Endodermal cell (in vitro differentiated cells): ENCODE data around the gene CHSY1. TPM values are rescaled to one million over a fixed set of nuclear protein-coding genes. Genes with fewer than 3 reads are reported as not detected.
A peak's percentile ranks its signal among the peaks of the same experiment; 100 is the strongest.

Experiments used
- DNase-seq: peaks from one replicate; pipeline ENCODE4 v3.0.0-alpha.2; 2017
- H3K27ac ChIP-seq: 2 replicates; pipeline ENCODE4 v1.5.1; 2013; ENCODE audit warnings: mild to moderate bottlenecking, low read depth, low read length, moderate library complexity
- H3K27me3 ChIP-seq: 2 replicates; pipeline ENCODE4 v1.6.1; 2013; ENCODE audit warnings: mild to moderate bottlenecking, low read length, moderate library complexity; ENCODE audit not compliant: insufficient read depth, control insufficient read depth, poor library complexity, severe bottlenecking
- H3K36me3 ChIP-seq: 2 replicates; pipeline ENCODE4 v1.7.0; 2013; ENCODE audit warnings: mild to moderate bottlenecking, low read length, moderate library complexity; ENCODE audit not compliant: control insufficient read depth, insufficient read depth
- H3K4me1 ChIP-seq: one replicate; pipeline ENCODE4 v1.7.0; 2013; ENCODE audit warnings: low read length; ENCODE audit not compliant: control insufficient read depth, insufficient read depth
- H3K4me3 ChIP-seq: 2 replicates; pipeline ENCODE4 v1.5.1; 2013; ENCODE audit warnings: mild to moderate bottlenecking, low read length, moderate library complexity
- H3K9ac ChIP-seq: 2 replicates; pipeline ENCODE4 v1.6.1; 2013; ENCODE audit warnings: mild to moderate bottlenecking, low read length, moderate library complexity; ENCODE audit not compliant: poor library complexity, severe bottlenecking; ENCODE audit errors: extremely low read depth
- H3K9me3 ChIP-seq: 2 replicates; pipeline ENCODE4 v1.6.1; 2013; ENCODE audit warnings: mild to moderate bottlenecking, low read length, moderate library complexity; ENCODE audit not compliant: control insufficient read depth
- H3K27ac Mint-ChIP-seq: 2 replicates; pipeline ENCODE4 v1.8.0; 2020; ENCODE audit warnings: mixed read lengths
- H3K27me3 Mint-ChIP-seq: 2 replicates; pipeline ENCODE4 v1.8.0; 2021; ENCODE audit warnings: mild to moderate bottlenecking, mixed read lengths; ENCODE audit not compliant: insufficient read depth
- H3K36me3 Mint-ChIP-seq: 2 replicates; pipeline ENCODE4 v1.8.0; 2020; ENCODE audit warnings: low read depth, mixed read lengths
- H3K4me1 Mint-ChIP-seq: 2 replicates; pipeline ENCODE4 v1.8.0; 2020; ENCODE audit warnings: mixed read lengths
- H3K4me3 Mint-ChIP-seq: 2 replicates; pipeline ENCODE4 v1.8.0; 2020; ENCODE audit warnings: mild to moderate bottlenecking, moderate library complexity, mixed read lengths
- H3K9me3 Mint-ChIP-seq: 2 replicates; pipeline ENCODE4 v1.8.0; 2020; ENCODE audit warnings: mild to moderate bottlenecking, mixed read lengths
- WGBS, 2 experiments: methylation state at CpG; one replicate each; pipeline versions ENCODE4 v1.1.5 to v1.1.7; 2013; ENCODE audit warnings: missing lambda C conversion rate in 2 of 2, mixed read lengths in 1 of 2; ENCODE audit not compliant: insufficient coverage in 1 of 2, insufficient read length in 1 of 2; 5-methylcytosine and 5-hydroxymethylcytosine counted together
- total RNA-seq, 2 donors: library from RNA; stranded (reverse); fragmentation: NEBNext Ultra II Directional in 1 of 2; extraction: Animal tissue kit (Norgen Biotek cat#: 25700) in 1 of 2; gene quantifications; 2 replicates in 1 of 2; 3 replicates in 1 of 2; pipeline ENCODE4 v1.2.1, GENCODE V29; 2021
- TF ChIP-seq, protein P1 (sequence below): fragments of 200-600 bp; sonication (generic); conservative IDR thresholded peaks from 2 replicates; pipeline ENCODE4 v1.5.0; 2021; ENCODE audit warnings: antibody characterized with exemption, mild to moderate bottlenecking

The CHSY1 gene
- total RNA-seq, 2 donors from 2014 or later = 33.3 to 39.9 TPM

DNA sequence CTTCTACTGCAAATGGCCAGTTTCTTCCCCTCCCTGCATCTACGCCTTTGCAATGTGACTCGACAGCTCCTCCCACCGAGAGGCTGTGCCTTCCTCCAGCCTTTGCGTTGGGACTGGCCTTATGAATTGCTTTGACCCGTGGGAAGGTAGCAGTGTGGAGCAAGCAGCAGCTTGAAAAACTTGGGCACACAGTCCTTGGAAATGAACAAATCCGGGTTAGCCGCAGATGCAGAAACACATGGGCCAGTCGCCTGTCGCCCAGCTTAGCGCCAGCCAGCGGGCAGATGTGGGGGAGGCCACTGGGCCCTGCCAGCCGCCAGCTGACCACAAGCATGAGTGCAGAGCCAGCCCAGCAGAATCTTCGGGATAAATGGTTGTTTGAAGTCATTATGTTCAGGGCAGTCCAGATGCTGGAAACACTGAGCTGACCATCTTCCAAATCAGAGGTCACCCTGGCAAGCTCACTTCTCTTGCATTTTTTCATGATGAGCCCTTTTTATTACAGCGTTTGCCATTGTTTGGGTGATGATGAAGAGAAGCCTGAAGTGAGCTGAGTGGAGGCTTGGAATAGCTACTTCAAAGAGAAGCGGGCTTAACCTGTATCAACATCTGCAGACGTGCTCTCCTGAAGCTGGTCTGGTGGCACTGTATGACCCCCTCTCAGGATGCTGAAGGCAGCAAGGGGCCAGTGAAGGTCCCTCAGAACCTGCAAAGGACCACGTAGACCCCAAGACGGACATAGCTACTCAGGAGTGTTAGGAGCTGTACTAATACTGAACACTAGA is 15.7 kb upstream of the CHSY1 start:
- H3K4me1 ChIP-seq = no peaks in the 10 kb centered on the region
- H3K36me3 Mint-ChIP-seq = peaks cover 39% of the 10 kb centered on the region
- H3K36me3 ChIP-seq = peaks cover 35% of the 10 kb centered on the region
- H3K9ac ChIP-seq = no peak overlapping the region
- H3K27ac Mint-ChIP-seq = no peak overlapping the region
- no peaks in the 10 kb centered on the region for H3K27me3 ChIP-seq
- no peaks in the 10 kb centered on the region for H3K27me3 Mint-ChIP-seq
- TF ChIP-seq, protein P1, sequence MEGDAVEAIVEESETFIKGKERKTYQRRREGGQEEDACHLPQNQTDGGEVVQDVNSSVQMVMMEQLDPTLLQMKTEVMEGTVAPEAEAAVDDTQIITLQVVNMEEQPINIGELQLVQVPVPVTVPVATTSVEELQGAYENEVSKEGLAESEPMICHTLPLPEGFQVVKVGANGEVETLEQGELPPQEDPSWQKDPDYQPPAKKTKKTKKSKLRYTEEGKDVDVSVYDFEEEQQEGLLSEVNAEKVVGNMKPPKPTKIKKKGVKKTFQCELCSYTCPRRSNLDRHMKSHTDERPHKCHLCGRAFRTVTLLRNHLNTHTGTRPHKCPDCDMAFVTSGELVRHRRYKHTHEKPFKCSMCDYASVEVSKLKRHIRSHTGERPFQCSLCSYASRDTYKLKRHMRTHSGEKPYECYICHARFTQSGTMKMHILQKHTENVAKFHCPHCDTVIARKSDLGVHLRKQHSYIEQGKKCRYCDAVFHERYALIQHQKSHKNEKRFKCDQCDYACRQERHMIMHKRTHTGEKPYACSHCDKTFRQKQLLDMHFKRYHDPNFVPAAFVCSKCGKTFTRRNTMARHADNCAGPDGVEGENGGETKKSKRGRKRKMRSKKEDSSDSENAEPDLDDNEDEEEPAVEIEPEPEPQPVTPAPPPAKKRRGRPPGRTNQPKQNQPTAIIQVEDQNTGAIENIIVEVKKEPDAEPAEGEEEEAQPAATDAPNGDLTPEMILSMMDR = no peak
- H3K4me3 Mint-ChIP-seq = no peak overlapping the region
- 81 to 83% methylated on average over 13 to 18 of the region's 18 CpGs for WGBS, 2 experiments
- no peaks in the 10 kb centered on the region for H3K9me3 Mint-ChIP-seq
- no peak overlapping the region for H3K4me3 ChIP-seq
- peak; percentile 84 for DNase-seq
- peaks cover 7% of the 10 kb centered on the region for H3K4me1 Mint-ChIP-seq
- H3K9me3 ChIP-seq = no peaks in the 10 kb centered on the region
- H3K27ac ChIP-seq = no peak overlapping the region

DNA sequence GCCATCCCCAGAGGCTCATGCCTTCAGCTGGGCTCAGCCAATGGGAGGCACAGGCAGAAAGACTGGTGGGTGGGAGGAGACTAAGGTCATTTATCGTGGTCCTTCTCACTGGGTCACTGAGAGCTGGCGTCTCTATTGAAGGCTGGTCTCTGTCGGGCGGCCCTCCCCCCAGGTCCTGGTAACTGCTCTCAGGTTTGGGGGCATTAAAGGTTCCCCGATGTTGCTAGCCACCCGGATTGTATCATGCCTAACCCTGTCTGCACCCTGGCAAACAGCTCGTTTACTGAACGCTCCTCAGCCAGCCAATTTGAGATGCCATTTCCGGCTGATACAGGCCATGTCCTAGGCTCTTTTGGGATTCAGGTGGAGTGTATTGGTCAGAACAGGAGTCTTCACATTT is 14.9 kb upstream of the CHSY1 start:
- TF ChIP-seq, protein P1 = no peak
- Mint-ChIP-seq H3K9me3 (no peaks in the 10 kb centered on the region), H3K36me3 (peaks cover 32% of the 10 kb centered on the region), H3K27ac (no peak overlapping the region), H3K4me3 (no peak overlapping the region), H3K4me1 (peaks cover 7% of the 10 kb centered on the region), H3K27me3 (no peaks in the 10 kb centered on the region)
- Histone ChIP-seq H3K9me3 (no peaks in the 10 kb centered on the region), H3K4me1 (no peaks in the 10 kb centered on the region), H3K27me3 (no peaks in the 10 kb centered on the region), H3K27ac (no peak overlapping the region), H3K36me3 (peaks cover 28% of the 10 kb centered on the region), H3K9ac (no peak overlapping the region), H3K4me3 (no peak overlapping the region)
- WGBS, 2 experiments = 92 to 96% methylated on average over 9 of the region's 9 CpGs
- peak; percentile 48 for DNase-seq

DNA sequence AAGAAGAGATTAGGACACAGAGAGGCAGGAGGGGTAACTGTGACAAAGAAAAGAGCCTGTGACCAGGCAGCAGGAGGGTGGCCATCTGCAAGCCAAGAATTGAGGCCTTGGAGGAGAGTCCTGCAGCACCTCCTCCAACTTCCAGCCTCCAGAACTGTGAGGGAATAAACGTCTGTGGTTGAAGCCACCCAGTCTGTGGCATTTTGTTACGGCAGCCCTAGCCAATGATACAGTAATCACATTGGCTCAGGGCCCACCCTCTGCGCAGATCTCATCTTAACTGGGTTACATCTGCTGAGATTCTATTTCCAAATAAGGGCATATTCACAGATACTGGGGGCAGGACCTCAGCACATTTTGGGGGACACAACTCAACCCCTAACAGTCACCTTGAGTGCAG is 14.2 kb upstream of the CHSY1 start:
- Mint-ChIP-seq H3K36me3 (peaks cover 25% of the 10 kb centered on the region), H3K27ac (no peak overlapping the region), H3K27me3 (no peaks in the 10 kb centered on the region), H3K4me1 (peaks cover 7% of the 10 kb centered on the region), H3K9me3 (no peaks in the 10 kb centered on the region), H3K4me3 (no peak overlapping the region)
- Histone ChIP-seq H3K27me3 (no peaks in the 10 kb centered on the region), H3K27ac (no peak overlapping the region), H3K4me1 (no peaks in the 10 kb centered on the region), H3K4me3 (no peak overlapping the region), H3K9ac (no peak overlapping the region), H3K36me3 (peaks cover 20% of the 10 kb centered on the region), H3K9me3 (no peaks in the 10 kb centered on the region)
- TF ChIP-seq, protein P1 = no peak
- DNase-seq = peak; percentile 32
- 90 to 93% methylated on average over 3 of the region's 3 CpGs for WGBS, 2 experiments
